ENCODE results near the gene CIZ1. TPM values are rescaled to one million over a fixed set of nuclear protein-coding genes. Genes with fewer than 3 reads are reported as not detected.

The CIZ1 gene
- total and polyA plus RNA-seq, 11 donors, result 42.6 to 101 (median 73.8) TPM

DNA sequence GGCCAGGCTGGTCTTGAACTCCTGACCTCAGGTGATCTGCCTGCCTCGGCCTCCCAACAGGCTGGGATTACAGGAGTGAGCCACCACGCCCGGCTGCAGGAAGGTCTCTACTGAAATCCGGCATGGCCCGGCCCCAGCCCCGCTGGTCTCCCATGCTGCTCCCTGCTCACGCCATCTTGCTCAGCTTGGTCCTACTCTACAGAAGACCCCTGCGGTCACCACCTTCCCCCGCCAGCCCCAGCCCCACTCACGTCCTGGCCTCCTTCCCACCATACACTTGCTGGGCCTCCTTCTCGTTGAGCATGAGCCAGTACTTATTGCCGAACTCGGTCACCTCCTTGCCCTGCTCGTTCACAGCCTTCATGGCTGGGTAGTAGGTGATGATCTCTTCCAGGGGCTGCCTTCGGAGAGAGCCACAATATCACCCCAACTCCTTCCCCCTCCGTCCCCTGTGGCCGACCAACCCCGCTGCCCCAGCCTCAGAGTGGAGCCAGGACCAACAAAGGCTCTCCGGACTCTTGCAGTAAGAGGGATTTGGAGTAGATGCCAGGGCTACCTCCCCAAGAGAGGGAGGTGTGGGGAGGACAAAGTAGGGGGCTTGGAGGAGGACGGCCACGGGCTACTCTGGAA is 67.8 kb downstream of the CIZ1 start:
- TF ChIP-seq POLR2A (IDR thresholded peaks at IDR 0.05), result no peak
- Histone ChIP-seq H3K27me3 (no peaks in the 10 kb centered on the region), H3K36me3 (peaks cover 0 to 50% (median 46%) of the 10 kb centered on the region in 9 donors), H3K27ac (no peak overlapping the region), H3K4me3 (no peak overlapping the region), H3K4me1 (peaks cover 0 to 27% (median 21%) of the 10 kb centered on the region in 12 donors), H3K9me3 (no peaks in the 10 kb centered on the region)
- ATAC-seq (no peak), DNase-seq (peak in 3 of 5 donors; percentile 13 to 49 (median 30))
- WGBS, 4 donors, result 91 to 93% (median 92%) methylated on average over 21 of the region's 21 CpGs
- intact Hi-C loops (cut with DNase I), result no loop called here

GRCh38 chr9:128122809-128123175 is 68.6 kb downstream of the CIZ1 start:
- ATAC-seq (no peak), DNase-seq (peak in 3 of 5 donors; percentile 18 to 56 (median 25))
- Histone ChIP-seq H3K4me3 (no peak overlapping the region), H3K4me1 (peaks cover 0 to 30% (median 25%) of the 10 kb centered on the region in 12 donors), H3K27ac (no peak overlapping the region), H3K9me3 (no peaks in the 10 kb centered on the region), H3K36me3 (peaks cover 0 to 50% (median 46%) of the 10 kb centered on the region in 9 donors), H3K27me3 (no peaks in the 10 kb centered on the region)
- TF ChIP-seq POLR2A (IDR thresholded peaks at IDR 0.05), result no peak
- TF ChIP-seq, protein P1, sequence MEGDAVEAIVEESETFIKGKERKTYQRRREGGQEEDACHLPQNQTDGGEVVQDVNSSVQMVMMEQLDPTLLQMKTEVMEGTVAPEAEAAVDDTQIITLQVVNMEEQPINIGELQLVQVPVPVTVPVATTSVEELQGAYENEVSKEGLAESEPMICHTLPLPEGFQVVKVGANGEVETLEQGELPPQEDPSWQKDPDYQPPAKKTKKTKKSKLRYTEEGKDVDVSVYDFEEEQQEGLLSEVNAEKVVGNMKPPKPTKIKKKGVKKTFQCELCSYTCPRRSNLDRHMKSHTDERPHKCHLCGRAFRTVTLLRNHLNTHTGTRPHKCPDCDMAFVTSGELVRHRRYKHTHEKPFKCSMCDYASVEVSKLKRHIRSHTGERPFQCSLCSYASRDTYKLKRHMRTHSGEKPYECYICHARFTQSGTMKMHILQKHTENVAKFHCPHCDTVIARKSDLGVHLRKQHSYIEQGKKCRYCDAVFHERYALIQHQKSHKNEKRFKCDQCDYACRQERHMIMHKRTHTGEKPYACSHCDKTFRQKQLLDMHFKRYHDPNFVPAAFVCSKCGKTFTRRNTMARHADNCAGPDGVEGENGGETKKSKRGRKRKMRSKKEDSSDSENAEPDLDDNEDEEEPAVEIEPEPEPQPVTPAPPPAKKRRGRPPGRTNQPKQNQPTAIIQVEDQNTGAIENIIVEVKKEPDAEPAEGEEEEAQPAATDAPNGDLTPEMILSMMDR (IDR thresholded peaks at IDR 0.05), result no peak
- intact Hi-C loops (cut with DNase I), result no loop called here
- 92 to 95% (median 94%) methylated on average over 23 to 24 of the region's 24 CpGs for WGBS, 4 donors

- Histone ChIP-seq H3K27me3 (no peaks in the 10 kb centered on the region), H3K36me3 (peaks cover 0 to 50% (median 46%) of the 10 kb centered on the region in 9 donors), H3K27ac (no peak overlapping the region), H3K4me1 (peaks cover 0 to 35% (median 26%) of the 10 kb centered on the region in 12 donors), H3K4me3 (no peak overlapping the region), H3K9me3 (no peaks in the 10 kb centered on the region)
- WGBS, 4 donors, result 83 to 89% (median 86%) methylated on average over 15 to 27 of the region's 27 CpGs
- intact Hi-C loops (cut with DNase I), result no loop called here
- ATAC-seq (no peak), DNase-seq (peak in 3 of 5 donors; percentile 20 to 44 (median 25))
- TF ChIP-seq, protein P1 (IDR thresholded peaks at IDR 0.05), result no peak
- no peak for TF ChIP-seq POLR2A (IDR thresholded peaks at IDR 0.05)
Measured at GRCh38 chr9:128121924-128122808, 69.2 kb downstream of the CIZ1 start.

DNA sequence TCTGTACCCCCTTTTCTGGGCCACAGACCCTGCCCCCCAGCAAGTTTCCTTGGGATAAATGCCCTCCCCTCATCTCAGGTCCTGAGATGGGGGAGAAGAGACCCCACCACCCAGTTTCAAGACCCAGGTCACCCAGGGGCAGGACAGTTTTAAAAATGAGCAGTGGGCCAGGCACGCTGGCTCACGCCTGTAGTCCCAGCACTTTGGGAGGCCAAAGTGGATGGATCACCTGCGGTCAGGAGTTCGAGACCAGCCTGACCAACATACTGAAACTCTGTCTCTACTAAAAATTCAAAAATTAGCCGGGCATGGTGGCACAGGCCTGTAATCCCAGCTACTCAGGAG is 69.9 kb downstream of the CIZ1 start:
- intact Hi-C loops (cut with DNase I), result no loop called here
- 96 to 97% (median 96%) methylated on average over 4 to 5 of the region's 5 CpGs for WGBS, 4 donors
- ATAC-seq (no peak), DNase-seq (peak in 2 of 5 donors; percentile 6 to 22)
- Histone ChIP-seq H3K4me3 (no peak overlapping the region), H3K36me3 (peaks cover 0 to 50% (median 46%) of the 10 kb centered on the region in 9 donors), H3K9me3 (no peaks in the 10 kb centered on the region), H3K4me1 (peaks cover 0 to 28% (median 21%) of the 10 kb centered on the region in 12 donors), H3K27ac (no peak overlapping the region), H3K27me3 (no peaks in the 10 kb centered on the region)
- no peak for TF ChIP-seq POLR2A (IDR thresholded peaks at IDR 0.05)
- TF ChIP-seq, protein P1 (IDR thresholded peaks at IDR 0.05), result no peak

Data from heart left ventricle (tissue), 16 donors.